Tibial nerve (tissue), 4 donors: ENCODE results near the gene SKAP2. TPM values are rescaled to one million over a fixed set of nuclear protein-coding genes. Genes with fewer than 3 reads are reported as not detected.

ENCODE experiments used
- DNase-seq, 2 donors: peaks; one replicate each; pipeline ENCODE4 v3.0.0-alpha.2; 2019; ENCODE audit warnings: low spot score in 2 of 2
- H3K27ac ChIP-seq, 4 donors: fragments of 200-600 bp; sonication (generic) in 3 of 4; one replicate each; pipeline ENCODE4 v1.5.1; 2017 to 2019; ENCODE audit warnings: mild to moderate bottlenecking in 1 of 4
- H3K27me3 ChIP-seq, 2 donors: fragments of 200-600 bp; sonication (generic) in 1 of 2; one replicate each; pipeline versions ENCODE4 v1.5.1 to v1.6.0; 2017 to 2019
- H3K36me3 ChIP-seq, 3 donors: fragments of 200-600 bp; sonication (generic); one replicate each; pipeline ENCODE4 v1.5.1; 2018 to 2019
- H3K4me1 ChIP-seq, 4 donors: fragments of 200-600 bp; sonication (generic) in 3 of 4; one replicate each; pipeline ENCODE4 v1.5.1; 2017 to 2019
- H3K4me3 ChIP-seq, 4 donors: fragments of 200-600 bp; sonication (generic) in 3 of 4; one replicate each; pipeline ENCODE4 v1.5.1; 2017 to 2019; ENCODE audit warnings: mild to moderate bottlenecking in 1 of 4, moderate library complexity in 1 of 4
- H3K9me3 ChIP-seq, 4 donors: fragments of 200-600 bp; sonication (generic) in 3 of 4; one replicate each; pipeline ENCODE4 v1.5.1; 2017 to 2019
- CTCF ChIP-seq, 5 experiments: fragments of 200-600 bp in 3 of 5; fragments of 450-650 bp in 2 of 5; sonication (generic) in 3 of 5; IDR thresholded peaks; one replicate each; pipeline ENCODE4 v1.5.1; 2016 to 2019; ENCODE audit warnings: antibody characterized with exemption in 5 of 5, mild to moderate bottlenecking in 3 of 5, moderate library complexity in 2 of 5
- EP300 ChIP-seq, 2 donors: sonication (generic); formaldehyde crosslinking; IDR thresholded peaks; one replicate each; pipeline ENCODE4 v1.6.1; 2017; ENCODE audit warnings: antibody characterized with exemption in 2 of 2, mild to moderate bottlenecking in 1 of 2
- POLR2A ChIP-seq, 2 donors: fragments of 450-650 bp; IDR thresholded peaks; one replicate each; pipeline ENCODE4 v1.6.1; 2017; ENCODE audit warnings: antibody characterized with exemption in 2 of 2, mild to moderate bottlenecking in 2 of 2, moderate library complexity in 2 of 2
- WGBS, 2 donors: methylation state at CpG; one replicate each; pipeline ENCODE4 v1.1.5; 2018; 5-methylcytosine and 5-hydroxymethylcytosine counted together
- total RNA-seq, 4 donors: library from RNA; depleted of rRNA; stranded (reverse); fragments of >200 nt; gene quantifications; one replicate each; pipeline ENCODE4 v1.1.0, GENCODE V29; 2016

The SKAP2 gene
- total RNA-seq, 4 donors from 2014 or later, result 14.1 to 33.7 (median 27.6) TPM

GRCh38 chr7:26879671-26880070, 15.3 kb upstream of the SKAP2 start:
- Histone ChIP-seq H3K36me3 (no peaks in the 10 kb centered on the region), H3K27me3 (no peaks in the 10 kb centered on the region), H3K9me3 (peaks cover 0 to 7% (median 0%) of the 10 kb centered on the region in 4 donors), H3K27ac (no peak overlapping the region), H3K4me3 (no peak overlapping the region), H3K4me1 (no peaks in the 10 kb centered on the region)
- 88 to 100% methylated on average over 1 of the region's 1 CpG for WGBS, 2 donors
- DNase-seq, result no peak
- TF ChIP-seq POLR2A (IDR thresholded peaks at IDR 0.05), result no peak
- TF ChIP-seq CTCF (IDR thresholded peaks at IDR 0.05), result no peak
- TF ChIP-seq EP300 (IDR thresholded peaks at IDR 0.05), result no peak

- no peak for DNase-seq
- Histone ChIP-seq H3K36me3 (no peaks in the 10 kb centered on the region), H3K9me3 (no peaks in the 10 kb centered on the region), H3K27me3 (no peaks in the 10 kb centered on the region), H3K4me1 (peaks cover 0 to 4% (median under 1%) of the 10 kb centered on the region in 4 donors), H3K4me3 (no peak overlapping the region), H3K27ac (no peak overlapping the region)
- 82% methylated on average over 7 of the region's 7 CpGs for WGBS, 2 donors
- TF ChIP-seq EP300 (IDR thresholded peaks at IDR 0.05) (no peak), POLR2A (IDR thresholded peaks at IDR 0.05) (no peak), CTCF (IDR thresholded peaks at IDR 0.05) (no peak)
Observed at GRCh38 chr7:26868841-26869495, 4.6 kb upstream of the SKAP2 start.

GRCh38 chr7:26865094-26865388, 651 bp upstream of the SKAP2 start:
- Histone ChIP-seq H3K4me3 (peak overlapping the region; percentile 50 to 88 (median 72)), H3K27ac (peak overlapping the region; percentile 59 to 94 (median 86)), H3K27me3 (no peaks in the 10 kb centered on the region), H3K4me1 (peaks cover 0 to 24% (median 6%) of the 10 kb centered on the region in 4 donors), H3K9me3 (no peaks in the 10 kb centered on the region), H3K36me3 (no peaks in the 10 kb centered on the region)
- TF ChIP-seq POLR2A (IDR thresholded peaks at IDR 0.05) (no peak), EP300 (IDR thresholded peaks at IDR 0.05) (no peak), CTCF (IDR thresholded peaks at IDR 0.05) (no peak)
- peak in 1 of 2 donors; percentile 20 for DNase-seq
- 2 to 3% methylated on average over 11 of the region's 11 CpGs for WGBS, 2 donors

GRCh38 chr7:26863518-26864308, 677 bp downstream of the SKAP2 start:
- TF ChIP-seq POLR2A (IDR thresholded peaks at IDR 0.05), result no peak
- TF ChIP-seq CTCF (IDR thresholded peaks at IDR 0.05), result no peak
- no peak for TF ChIP-seq EP300 (IDR thresholded peaks at IDR 0.05)
- peak; percentile 13 to 45 for DNase-seq
- Histone ChIP-seq H3K27ac (peak overlapping the region; percentile 82 to 94 (median 92)), H3K27me3 (no peaks in the 10 kb centered on the region), H3K36me3 (no peaks in the 10 kb centered on the region), H3K4me3 (peak overlapping the region; percentile 71 to 88 (median 78)), H3K9me3 (no peaks in the 10 kb centered on the region), H3K4me1 (peaks cover 0 to 24% (median 6%) of the 10 kb centered on the region in 4 donors)
- WGBS, 2 donors, result 8 to 9% methylated on average over 17 of the region's 17 CpGs

- no peak for DNase-seq
- WGBS, 2 donors, result 60 to 62% methylated on average over 2 of the region's 2 CpGs
- TF ChIP-seq POLR2A (IDR thresholded peaks at IDR 0.05), result no peak
- TF ChIP-seq CTCF (IDR thresholded peaks at IDR 0.05), result no peak
- no peak for TF ChIP-seq EP300 (IDR thresholded peaks at IDR 0.05)
- Histone ChIP-seq H3K9me3 (no peaks in the 10 kb centered on the region), H3K4me1 (peaks cover 0 to 26% (median 7%) of the 10 kb centered on the region in 4 donors), H3K36me3 (no peaks in the 10 kb centered on the region), H3K27me3 (peaks cover 0 to 2% of the 10 kb centered on the region in 2 donors), H3K27ac (peak overlapping the region in 1 of 4 donors; percentile 93), H3K4me3 (no peak overlapping the region)
Observed at GRCh38 chr7:26862834-26863233, 1.6 kb downstream of the SKAP2 start.
